Stimulated activated CD8-positive, alpha-beta memory T cell treated with anti-CD3 and anti-CD28 coated beads, Interleukin-2, amount 100 ng/mL, for 48 hours (primary cell): ENCODE measurements around the gene HYAL2.

ENCODE experiments used
- DNase-seq, 2 donors: peaks; one replicate each; pipeline ENCODE4 v3.0.0-alpha.2; 2020; ENCODE audit warnings: low read depth in 2 of 2

HYAL2 gene

DNA sequence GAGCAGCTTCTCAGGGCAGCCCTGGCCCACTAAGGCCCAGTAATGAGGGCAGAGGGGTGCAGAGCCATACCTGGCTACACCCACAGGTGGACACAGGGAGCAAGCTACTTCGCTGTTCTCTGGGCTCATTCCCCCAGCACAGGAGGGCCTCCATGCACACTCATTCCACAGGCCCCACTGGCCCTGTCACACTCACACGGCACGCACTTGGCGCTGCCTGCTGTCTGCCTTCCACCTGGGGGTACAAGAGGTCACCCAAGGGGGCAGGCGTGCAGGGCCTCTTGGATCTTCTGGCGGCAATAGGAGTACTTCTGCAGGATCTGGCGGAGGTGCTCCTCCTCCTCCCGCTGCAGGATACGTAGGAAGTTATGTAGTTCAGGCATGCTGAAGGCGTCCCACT lies 7.8 kb upstream of the HYAL2 start:
- no peak for DNase-seq

- DNase-seq, result peak; percentile 91 to 96
Observed at GRCh38 chr3:50327943-50328691, 5.6 kb upstream of the HYAL2 start, which contains the start of gene TUSC2. Gene TUSC2 (minus strand): TSS chr3:50328223. CDS start chr3:50328099, 124 bp downstream.

- no peak for DNase-seq
Observed at GRCh38 chr3:50327129-50327528, 4.6 kb upstream of the HYAL2 start.

DNA sequence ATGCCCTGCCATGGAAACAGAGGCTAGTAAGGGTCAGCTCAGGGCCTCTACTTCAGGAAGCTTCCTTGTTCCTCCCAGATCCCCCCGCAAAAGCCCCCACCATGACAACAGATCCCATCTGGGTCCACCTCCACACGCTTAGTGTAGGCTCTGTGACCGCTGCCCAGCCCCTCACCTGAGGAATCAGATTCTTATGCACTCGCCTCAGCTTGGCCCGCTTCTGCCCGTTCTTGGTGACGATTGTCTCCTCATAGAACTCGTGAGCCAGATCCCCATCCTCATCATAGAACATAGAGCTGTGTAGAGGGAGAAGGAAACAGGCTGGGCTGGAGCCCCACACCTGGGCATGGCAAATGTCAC lies 3.6 kb upstream of the HYAL2 start:
- no peak for DNase-seq

- no peak for DNase-seq
Observed at GRCh38 chr3:50325497-50326181, 3.1 kb upstream of the HYAL2 start.

DNA sequence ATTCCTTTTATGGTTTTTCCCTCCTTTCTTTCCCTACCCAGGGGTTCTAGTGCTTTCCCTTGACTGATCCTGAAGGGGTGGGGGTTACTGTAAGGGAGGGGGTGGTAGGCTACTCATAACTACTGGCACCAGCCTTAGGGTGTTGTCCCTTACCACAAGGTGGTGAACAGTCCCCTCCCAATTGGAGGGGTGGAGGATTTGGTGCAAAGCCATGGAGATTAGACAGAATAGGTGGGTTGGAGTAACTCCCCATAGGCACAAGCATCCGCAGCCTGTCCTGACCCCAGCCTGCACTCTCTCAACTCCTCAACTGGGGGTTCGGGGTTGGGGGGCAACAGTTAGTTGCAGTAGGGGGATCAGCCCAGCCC lies 2.6 kb upstream of the HYAL2 start:
- no peak for DNase-seq

- DNase-seq, result peak; percentile 57 to 59
Observed at GRCh38 chr3:50324351-50325112, 2.0 kb upstream of the HYAL2 start.

DNA sequence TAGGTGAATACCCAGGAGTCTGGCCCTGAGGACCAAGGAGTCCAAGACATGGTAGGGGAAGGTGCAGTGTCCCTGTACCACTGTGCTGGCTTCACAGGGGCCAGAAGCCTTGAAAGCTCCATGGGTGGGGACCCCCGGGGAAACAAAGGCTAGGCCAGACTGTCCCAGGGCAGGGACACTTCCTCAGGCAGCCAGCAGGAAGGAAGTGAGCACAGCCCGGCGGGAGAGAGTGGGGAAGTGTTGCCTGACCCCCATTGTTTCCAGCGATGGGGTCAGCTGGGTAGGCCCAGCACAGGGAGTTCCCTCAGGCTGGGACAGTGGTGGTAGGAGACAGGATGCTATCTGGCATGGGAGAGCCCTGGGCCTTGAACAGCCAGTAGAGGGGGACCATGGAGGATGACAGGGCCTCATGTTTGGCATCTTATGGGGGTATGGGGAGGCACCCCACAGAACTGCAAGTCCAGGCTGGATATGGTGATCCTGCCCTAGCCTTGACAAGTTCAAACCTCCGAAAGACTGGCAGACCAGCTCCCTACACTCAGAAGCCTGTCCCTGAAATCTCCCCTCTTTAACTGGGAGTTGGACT lies 1.2 kb upstream of the HYAL2 start:
- no peak for DNase-seq

- no peak for DNase-seq
Observed at GRCh38 chr3:50323092-50323600, 601 bp upstream of the HYAL2 start.

DNA sequence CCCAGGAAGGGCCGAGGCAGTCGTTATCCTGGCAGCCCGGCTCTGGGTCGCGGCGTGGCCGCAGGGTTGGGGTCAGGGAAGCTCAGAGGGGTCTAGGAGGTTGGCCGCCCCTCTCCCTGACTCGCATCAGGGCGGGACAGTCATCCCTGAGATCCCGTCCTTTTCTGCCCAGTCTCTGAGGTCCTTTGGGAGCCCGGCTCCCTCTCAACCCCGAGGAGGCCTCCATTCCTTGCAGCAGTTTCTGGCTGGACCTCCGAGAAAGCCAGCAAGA lies 495 bp downstream of the HYAL2 start:
- no peak for DNase-seq

DNA sequence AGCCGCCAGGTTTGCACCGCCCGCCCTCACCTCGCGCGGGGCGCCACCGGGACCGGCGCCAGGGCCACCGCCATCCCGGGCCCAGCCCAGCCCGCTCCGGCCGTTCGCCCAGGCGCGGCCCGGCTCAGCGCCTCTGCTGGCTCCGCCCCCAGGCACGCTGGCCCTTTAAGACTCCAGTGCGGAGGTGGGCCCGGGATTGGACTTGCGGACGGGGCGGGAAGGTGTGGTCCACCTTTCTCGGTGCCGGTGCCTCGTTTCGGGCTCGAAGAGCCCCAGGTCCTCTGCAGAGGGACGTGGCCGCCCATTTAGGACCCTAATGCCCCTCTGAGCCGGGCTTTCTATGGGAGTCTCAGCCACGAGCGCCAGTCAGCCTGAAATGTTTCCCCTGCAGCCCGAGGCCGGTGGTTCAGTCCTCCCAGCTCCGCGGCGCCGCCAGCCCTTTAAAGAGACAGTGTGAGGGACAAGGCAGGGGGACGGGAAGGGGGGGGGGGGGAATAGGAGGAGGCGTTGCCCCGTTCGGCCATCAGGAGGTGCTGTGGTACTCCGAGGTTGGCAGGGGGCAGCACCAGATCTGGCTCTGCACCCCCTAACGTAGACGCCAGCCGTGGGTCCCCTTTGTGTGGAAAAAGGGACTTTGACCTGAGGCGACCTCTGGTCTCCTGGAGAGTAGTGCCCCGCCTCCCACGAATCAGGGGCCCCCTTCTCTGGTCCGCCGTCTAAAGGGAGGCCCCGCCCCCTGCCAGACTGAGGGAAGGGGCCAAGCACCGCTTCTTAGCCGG lies 1.0 kb downstream of the HYAL2 start:
- peak; percentile 73 to 75 for DNase-seq

- DNase-seq, result peak; percentile 44 to 58
Observed at GRCh38 chr3:50320853-50321335, 1.7 kb downstream of the HYAL2 start.

GRCh38 chr3:50319894-50320625 lies 2.5 kb downstream of the HYAL2 start:
- no peak for DNase-seq

DNA sequence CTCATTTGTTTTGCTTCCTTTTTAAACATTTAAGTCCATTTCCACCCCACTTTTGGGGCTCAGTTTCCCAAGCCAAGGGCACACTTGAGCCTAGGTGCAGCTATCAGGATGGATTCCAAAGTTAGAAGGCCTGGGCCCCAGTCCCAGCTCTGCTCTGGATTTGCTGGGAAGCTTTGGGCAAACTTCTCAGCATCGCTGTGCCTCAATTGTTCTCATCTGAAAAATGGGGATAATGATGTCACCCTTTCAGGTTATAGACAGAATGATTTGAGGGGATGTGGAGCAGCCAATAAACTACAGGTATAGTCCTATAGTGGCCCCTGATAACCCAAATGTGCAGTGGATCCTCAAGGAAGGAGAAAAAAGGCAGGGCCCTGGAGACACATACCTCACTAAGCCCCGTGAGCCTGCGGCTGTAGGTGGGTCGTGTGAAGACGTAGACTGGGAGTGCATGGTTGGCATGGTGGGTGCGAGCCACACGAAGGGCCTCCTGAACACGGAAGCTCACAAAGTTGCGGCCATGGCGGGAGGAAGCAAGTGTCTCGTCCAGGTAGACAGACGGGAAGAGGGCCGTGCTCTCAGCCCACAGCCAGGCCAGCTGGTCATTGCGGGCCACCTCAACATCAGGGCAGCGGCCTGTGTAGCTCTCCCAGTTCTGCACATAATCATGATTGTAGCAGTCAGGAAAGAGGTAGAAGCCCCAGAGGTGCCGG lies 3.2 kb downstream of the HYAL2 start:
- DNase-seq, result no peak

GRCh38 chr3:50318615-50319014 lies 3.9 kb downstream of the HYAL2 start:
- DNase-seq, result no peak

GRCh38 chr3:50318163-50318562 lies 4.4 kb downstream of the HYAL2 start:
- no peak for DNase-seq

DNA sequence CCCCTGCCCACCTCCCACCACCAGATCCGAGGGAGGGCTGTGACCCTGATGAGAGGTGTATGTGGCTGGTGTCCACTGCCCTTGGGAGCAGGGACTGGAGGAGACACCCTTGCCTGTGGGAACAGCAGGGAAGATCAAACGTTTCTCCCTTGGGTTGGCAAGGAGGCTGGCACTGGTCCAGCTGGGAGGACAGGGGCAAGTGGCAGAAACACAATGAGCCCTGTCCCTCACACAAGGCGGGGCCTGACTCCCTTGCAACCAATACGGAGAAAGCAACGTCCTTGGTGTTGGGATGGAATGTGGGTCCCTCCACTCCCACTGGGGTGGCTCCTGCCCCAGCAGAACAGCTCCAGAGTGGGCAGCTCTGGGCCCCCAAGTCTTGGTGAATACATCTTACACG lies 5.2 kb downstream of the HYAL2 start:
- no peak for DNase-seq

DNA sequence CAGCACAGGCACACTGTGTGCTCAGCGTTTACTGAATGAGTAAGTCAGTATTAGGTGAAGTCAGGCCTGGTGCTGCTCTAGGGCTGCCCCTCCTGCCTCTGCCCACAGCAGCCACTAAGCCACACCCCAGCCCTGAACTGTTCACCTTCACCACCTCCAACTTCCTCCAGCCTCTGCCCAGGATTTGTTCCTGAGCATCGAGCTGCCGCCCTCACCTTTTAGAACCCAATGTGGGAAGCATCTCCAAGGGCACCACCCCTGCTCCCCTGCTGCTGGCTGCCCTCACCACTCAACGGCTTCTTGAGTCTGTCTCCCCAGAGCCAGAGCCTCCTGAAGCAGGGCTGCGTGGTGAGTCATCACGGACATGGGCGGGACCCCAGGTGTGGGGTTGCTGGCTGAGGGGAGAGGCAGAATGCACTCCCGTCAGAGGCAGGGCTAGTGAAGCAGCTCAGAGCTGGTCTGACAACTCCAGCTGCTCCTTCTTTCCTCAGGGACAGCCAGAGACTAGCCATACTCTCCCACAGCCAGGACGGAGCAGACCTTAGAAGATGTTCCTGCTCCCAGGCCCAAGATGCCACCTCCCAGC lies 5.8 kb downstream of the HYAL2 start:
- DNase-seq, result peak; percentile 50 to 58

GRCh38 chr3:50314816-50315215 lies 7.7 kb downstream of the HYAL2 start:
- DNase-seq, result no peak

- DNase-seq, result no peak
Observed at GRCh38 chr3:50314342-50314741, 8.2 kb downstream of the HYAL2 start.
